ENCODE measurements around the gene IL4I1.
"Not testable (repeated sequence)": the region's sequence is repeated elsewhere in the genome, so short reads cannot be mapped to it uniquely, and the experiment has no call there.

IL4I1 gene, protein sequence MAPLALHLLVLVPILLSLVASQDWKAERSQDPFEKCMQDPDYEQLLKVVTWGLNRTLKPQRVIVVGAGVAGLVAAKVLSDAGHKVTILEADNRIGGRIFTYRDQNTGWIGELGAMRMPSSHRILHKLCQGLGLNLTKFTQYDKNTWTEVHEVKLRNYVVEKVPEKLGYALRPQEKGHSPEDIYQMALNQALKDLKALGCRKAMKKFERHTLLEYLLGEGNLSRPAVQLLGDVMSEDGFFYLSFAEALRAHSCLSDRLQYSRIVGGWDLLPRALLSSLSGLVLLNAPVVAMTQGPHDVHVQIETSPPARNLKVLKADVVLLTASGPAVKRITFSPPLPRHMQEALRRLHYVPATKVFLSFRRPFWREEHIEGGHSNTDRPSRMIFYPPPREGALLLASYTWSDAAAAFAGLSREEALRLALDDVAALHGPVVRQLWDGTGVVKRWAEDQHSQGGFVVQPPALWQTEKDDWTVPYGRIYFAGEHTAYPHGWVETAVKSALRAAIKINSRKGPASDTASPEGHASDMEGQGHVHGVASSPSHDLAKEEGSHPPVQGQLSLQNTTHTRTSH

DNA sequence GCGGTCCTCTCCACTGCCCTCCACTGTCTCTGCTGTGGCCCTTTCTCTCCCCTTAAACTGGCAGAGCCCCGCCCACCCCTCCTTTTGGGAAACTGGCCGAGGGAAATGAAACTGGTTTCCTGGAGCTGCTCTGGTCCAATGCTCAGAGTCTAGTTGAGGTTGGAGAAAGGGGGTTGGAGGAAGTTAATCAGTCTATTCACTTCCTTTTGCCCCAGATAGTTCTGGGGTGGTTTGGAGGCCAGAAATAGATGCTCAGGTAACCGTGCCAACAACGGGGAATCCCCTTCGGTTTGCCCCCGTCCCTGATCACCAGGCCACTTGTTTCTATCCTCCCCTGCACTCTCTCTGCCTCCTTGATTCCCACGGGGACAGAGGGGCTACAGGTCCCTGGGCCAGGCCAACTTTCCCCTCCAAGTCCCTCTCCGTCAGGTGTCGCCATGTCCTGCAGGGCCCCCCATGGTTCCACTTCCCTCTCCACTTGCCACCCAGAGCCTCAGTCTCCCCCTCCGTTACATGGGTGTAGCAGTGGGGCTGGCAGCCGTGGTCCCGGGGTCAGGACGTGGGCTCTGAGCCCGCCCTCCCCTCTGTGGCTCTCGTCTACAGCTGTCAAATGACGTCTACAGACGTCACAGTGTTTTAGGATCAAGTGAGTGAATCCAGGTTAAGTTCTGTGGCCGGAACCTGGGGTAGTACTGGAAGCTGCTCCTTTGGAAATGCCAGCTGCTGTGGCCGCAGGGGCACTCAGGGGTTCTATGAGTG is at the start of gene IL4I1:
IL4I1 (minus strand) TSS at position 25 of the 759 bp plus-strand sequence. CDS start 727 bp downstream, outside the sequence.
- DNase-seq: no peak

- no peak for DNase-seq
Measured at GRCh38 chr19:49946415-49946814, 49.7 kb upstream of the IL4I1 start.

GRCh38 chr19:49944567-49944966 is 47.9 kb upstream of the IL4I1 start:
- not testable (repeated sequence) for DNase-seq

DNA sequence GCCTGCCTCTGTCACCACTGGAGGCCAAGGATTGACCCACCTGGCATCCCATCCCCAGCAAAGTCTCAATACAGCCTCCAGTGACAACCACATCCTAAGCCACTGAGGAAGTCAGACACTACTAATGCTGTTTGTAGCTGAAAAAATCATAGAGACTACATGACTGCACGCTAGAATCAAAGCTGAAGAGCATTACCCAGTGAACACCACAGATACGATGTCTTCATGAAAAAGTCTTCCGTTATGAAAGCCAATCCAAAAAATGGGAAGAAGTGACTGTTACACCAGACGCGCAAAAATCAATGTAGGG is 43.8 kb upstream of the IL4I1 start:
- DNase-seq: no peak

GRCh38 chr19:49939721-49940481 is 43.2 kb upstream of the IL4I1 start:
- no peak for DNase-seq

- no peak for DNase-seq
Measured at GRCh38 chr19:49938662-49939061, 42.0 kb upstream of the IL4I1 start.

- peak; percentile 46 for DNase-seq
Measured at GRCh38 chr19:49937750-49938381, 41.2 kb upstream of the IL4I1 start.

GRCh38 chr19:49936549-49936948 is 39.9 kb upstream of the IL4I1 start:
- no peak for DNase-seq

GRCh38 chr19:49933643-49934042 is 37.0 kb upstream of the IL4I1 start:
- no peak for DNase-seq

- DNase-seq: no peak
Measured at GRCh38 chr19:49932731-49933131, 36.0 kb upstream of the IL4I1 start.

- no peak for DNase-seq
Measured at GRCh38 chr19:49932041-49932451, 35.4 kb upstream of the IL4I1 start.

GRCh38 chr19:49931293-49932040 is 34.8 kb upstream of the IL4I1 start:
- no peak for DNase-seq

DNA sequence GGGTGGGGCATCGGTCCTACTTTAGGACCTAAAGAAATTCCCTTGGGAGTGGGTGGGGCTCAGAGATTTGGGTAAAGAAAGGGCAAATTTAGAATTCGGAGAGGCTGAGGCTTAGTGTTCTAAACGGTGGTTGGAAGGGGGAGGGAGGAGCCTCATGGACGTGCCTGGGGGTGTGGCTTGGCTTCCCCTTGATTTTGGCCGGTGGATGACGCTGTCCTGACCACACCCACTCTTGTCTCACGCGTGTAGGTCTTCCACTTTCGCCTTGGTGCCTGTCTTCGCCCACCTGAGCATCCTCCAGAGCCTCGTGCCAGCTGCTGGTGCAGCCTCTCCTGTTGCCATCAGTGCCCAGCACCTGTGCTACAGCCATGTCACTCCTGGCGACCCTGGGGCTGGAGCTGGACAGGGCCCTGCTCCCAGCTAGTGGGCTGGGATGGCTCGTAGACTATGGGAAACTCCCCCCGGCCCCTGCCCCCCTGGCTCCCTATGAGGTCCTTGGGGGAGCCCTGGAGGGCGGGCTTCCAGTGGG is 33.9 kb upstream of the IL4I1 start:
- DNase-seq: no peak

DNA sequence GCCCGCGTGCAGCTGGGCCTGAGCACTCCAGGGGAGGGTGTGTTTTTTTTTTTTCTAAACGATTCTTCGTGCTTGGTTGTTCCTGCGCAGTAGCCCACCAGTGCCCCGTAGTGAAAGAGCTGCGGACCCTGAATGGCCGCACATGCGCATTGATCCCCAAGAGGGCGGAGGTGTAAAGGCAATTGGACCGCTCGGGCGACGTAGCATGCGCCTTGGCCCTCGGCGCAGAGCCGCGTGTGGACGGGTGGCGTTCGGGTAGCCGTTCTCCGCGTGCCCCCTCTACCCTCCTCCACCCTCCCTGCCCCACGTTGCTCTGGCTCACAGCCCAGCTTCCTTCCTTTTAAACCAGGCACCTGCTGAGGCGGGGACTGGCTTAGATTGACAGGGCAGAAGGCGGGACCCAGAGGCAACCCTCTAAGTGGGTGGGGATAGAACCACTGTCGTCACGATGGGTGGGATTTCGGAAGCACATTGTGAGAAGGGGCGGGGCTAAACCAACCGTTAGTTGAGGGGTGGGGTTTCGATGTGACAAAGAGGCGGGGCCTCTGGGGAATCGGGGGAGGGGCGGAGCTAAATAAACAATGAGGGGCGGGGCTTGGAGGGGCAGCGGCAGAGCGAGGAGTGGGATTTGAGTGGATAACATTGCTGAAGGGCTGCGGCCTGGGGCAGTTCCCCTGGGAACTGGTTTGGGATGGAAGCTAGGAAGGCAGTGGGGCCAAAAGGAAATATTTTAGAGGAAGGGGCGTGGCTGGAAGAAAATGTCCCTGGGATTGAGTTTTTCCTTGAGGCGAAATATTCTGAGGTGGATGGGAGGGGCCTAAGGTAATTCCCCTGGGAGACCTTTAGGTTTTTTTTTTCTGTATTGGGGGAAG is 33.2 kb upstream of the IL4I1 start:
- peak; percentile 81 for DNase-seq

- peak; percentile 95 for DNase-seq
Measured at GRCh38 chr19:49929121-49929610, 32.5 kb upstream of the IL4I1 start, which contains the start of the genes ATF5 and NUP62. TSS of gene ATF5 (plus strand) at chr19:49929205. CDS start at chr19:49930851, 1,646 bp downstream. TSS of gene NUP62 (minus strand) at chr19:49929504. CDS start at chr19:49909807, 19,697 bp downstream.

DNA sequence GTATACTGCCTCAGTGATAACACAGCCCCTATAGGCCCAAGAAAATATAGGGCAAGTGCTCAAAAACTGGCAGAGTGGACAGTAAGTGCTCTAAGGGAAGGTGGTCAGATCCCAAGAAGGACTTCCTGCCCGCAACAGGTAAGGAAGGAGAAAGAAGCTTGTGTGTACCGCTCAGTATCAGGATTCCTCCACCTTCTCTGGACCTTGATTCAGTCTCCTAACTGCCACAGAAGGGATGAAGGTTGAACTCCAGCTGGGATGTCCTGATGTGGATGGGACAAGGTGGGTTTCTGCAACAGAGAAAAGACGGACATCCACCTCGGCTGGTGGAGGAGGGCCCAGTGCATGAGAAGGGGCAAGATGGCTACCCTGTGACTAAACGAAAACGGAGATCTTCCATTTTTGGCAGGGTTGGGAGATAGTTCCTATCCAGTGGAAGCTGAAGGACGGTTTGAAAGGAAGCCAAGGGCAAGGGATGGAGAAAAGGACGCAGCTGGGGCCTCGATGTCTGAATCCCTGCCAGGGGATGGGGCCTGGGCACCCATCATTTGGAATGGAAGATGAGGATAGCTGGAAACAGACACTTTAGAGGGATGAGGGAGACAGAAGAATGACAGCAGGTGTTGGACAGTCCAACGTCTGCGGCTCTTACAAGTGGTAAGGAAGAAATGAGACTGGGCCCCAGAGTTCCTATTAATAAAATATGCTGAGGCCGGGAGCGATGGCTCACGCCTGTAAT is 31.0 kb upstream of the IL4I1 start:
- no peak for DNase-seq

DNA sequence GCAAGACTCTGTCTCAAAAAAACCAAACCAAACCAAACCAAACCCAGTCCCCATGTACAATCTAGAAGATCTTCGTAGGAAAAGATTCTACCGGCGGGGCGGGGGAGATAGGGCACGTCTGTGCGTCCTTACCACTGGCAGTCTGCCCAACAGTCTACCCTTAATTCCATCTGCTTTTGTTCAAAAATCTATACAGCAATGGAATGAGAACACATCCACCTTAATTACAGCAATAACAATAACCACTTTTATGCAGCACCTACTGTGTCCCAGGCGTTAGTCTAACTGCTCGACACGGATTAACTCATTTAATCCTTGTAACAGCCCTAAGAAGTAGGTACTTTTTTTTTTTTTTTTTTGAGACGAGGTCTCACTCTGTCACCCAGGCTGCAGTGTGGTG is 29.8 kb upstream of the IL4I1 start:
- DNase-seq: no peak

DNA sequence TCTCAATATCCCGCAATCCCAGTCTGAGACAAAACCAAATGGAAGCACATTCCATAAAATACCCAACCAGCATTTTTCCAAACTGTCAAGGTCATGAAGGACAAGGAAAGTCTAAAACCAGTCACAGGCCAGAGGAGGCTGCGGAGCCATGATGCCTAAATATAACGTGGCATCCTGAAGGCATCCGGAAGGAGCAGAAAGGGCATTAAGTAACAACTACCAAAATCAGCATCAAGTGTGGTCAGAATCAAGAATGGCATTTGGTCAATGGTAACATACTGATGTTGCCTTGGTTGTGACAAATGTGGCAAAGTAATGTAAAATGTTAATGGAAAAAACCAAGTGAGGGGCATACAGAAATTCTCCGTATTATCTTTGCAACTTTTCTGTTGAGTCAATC is 28.8 kb upstream of the IL4I1 start:
- no peak for DNase-seq

DNA sequence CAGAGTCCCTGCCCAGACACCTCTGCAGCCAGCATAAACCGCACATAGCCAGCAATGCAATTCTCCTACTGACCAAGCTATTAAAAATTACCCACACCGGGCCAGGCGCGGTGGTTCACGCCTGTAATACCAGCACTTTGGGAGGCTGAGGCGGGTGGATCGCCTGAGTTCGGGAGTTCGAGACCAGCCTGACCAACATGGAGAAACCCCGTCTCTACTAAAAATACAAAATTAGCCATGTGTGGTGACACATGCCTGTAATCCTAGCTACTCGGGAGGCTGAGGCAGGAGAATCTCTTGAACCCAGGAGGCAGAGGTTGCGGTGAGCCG is 28.2 kb upstream of the IL4I1 start:
- DNase-seq: not testable (repeated sequence)

Data from NCI-H1048 (cell line).